Stimulated activated CD8-positive, alpha-beta memory T cell treated with anti-CD3 and anti-CD28 coated beads, Interleukin-7, amount 100 ng/mL, for 4 hours (primary cell): ENCODE data around the gene METRNL.
"Not testable (repeated sequence)": the region's sequence is repeated elsewhere in the genome, so short reads cannot be mapped to it uniquely, and the experiment has no call there.

Source experiments
- DNase-seq, 2 donors: peaks; one replicate each; pipeline ENCODE4 v3.0.0-alpha.2; 2020; ENCODE audit warnings: low read depth in 2 of 2

The METRNL gene

GRCh38 chr17:83079352-83079747 is at the start of gene METRNL:
TSS of gene METRNL (plus strand) at chr17:83079609. CDS start at chr17:83079816, 207 bp downstream.
- peak in 1 of 2 donors; percentile 62 for DNase-seq

- no peak for DNase-seq
Observed at GRCh38 chr17:83030432-83030831, 49.0 kb upstream of the METRNL start.

DNA sequence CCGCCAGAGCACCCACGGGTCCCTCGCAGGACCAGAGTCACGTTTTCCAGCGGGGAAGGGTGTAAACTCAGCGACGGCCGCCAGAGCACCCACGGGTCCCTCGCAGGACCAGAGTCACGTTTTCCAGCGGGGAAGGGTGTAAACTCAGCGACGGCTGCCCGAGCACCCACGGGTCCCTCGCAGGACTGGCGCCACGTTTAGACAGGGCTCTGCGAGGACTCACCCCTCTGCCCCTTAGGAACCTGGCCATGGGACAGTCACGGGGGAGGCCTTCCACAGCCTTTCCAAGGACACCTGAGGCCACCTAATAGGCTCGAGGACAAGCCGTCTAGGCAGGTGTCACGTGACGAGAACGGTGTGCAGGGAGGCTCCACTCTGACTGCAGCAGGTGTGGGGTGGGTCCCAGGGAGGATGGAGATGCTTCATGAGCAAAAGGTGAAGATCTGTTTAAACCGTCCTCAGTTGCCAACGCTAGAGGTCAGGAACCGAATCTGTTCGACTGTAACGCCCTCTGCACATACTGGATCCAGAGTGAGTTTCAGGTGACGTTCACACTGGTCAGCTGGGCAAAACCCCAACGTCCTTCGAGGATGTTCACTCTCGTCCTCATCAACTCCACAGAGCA is 48.0 kb upstream of the METRNL start:
- DNase-seq = no peak

DNA sequence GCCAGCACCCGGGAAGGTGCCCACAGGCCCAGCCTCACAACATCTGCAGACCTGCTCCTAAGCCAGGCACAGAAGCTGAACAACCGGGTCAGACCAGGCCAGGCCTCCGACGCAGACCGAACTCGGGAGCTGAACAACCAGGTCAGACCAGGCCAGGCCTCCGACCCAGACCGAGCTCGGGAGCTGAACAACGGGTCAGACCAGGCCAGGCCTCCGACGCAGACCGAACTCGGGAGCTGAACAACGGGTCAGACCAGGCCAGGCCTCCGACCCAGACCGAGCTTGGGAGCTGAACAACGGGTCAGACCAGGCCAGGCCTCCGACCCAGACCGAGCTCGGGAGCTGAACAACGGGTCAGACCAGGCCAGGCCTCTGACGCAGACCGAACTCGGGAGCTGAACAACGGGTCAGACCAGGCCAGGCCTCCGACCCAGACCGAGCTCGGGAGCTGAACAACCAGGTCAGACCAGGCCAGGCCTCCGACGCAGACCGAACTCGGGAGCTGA is 47.4 kb upstream of the METRNL start:
- not testable (repeated sequence) for DNase-seq

- no peak for DNase-seq
Observed at GRCh38 chr17:83032781-83033180, 46.6 kb upstream of the METRNL start.

- DNase-seq = no peak
Observed at GRCh38 chr17:83034525-83034924, 44.9 kb upstream of the METRNL start.

- no peak for DNase-seq
Observed at GRCh38 chr17:83035722-83036121, 43.7 kb upstream of the METRNL start.

DNA sequence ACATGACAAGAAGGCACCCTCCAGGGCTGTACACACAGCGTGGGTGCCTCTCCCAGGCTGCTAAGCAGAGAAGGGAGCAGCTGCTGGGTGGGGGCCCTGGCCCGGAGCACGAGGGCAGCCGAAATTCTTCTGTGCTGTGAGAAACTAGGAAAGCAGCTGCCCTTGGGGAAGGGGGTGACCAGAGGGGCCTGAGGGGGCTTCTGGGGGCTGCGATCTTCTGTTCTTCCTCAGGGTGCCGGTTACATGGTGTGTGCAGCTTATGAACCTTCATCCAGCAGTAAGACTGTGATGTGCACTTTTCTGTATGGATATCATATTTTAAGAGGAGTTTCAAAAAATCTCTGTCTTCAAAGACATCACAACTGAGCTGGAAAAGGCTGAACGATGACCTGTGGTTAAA is 43.2 kb upstream of the METRNL start:
- no peak for DNase-seq

GRCh38 chr17:83036666-83037065 is 42.7 kb upstream of the METRNL start:
- DNase-seq = no peak

DNA sequence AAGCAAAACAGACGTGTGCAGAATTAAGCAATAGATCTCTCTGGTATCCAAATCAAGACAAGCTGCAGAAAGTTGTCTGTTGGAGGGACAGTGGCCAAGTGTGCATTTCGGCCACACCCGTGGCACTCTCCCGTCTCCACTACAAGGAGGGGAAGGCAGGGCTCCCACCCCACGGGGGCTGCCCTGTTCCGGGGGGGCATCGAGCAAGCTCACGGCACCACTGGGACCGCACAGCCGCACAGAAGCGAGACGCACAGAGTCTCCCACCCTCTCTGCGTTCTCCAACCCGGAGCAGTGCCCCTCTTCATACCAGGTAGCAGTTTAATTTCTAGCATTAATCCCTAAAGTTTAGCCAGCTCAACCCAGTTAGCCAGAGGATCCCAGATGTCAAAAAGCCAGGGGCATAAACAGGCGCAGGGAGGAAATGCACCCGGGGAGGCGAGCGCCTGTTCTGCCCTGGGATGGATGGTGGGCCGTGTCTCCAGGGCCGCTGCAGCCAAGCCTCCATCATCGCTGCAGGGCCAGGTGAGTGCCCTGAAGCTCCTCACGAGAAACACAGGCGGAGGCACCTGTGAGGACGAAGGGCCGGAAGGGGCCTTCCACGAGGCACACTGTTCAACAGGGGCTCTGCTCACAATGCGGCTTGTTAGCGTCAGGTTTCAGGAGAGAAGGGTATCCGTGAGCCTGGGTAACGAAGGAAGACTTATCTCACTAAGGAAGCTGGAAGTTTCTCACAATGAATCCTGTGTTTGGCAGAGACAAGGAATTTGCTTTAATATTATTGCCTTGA is 42.1 kb upstream of the METRNL start:
- no peak for DNase-seq

- DNase-seq = no peak
Observed at GRCh38 chr17:83037874-83038165, 41.6 kb upstream of the METRNL start.

DNA sequence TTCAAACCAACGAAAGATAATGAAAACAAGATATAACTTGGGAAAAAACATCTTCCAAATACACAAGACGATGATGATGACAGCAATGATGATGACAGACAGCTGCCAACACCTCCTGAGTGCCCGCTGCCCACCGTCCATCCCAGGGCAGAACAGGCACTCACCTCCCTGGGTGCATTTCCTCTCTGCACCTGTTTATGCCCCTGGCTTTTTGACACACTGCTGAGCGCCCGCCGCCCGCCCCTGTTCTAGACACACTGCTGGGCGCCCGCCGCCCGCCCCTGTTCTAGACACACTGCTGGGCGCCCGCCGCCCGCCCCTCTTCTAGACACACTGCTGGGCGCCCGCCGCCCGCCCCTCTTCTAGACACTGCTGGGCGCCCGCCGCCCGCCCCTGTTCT is 40.4 kb upstream of the METRNL start:
- not testable (repeated sequence) for DNase-seq

GRCh38 chr17:83041305-83041704 is 38.1 kb upstream of the METRNL start:
- no peak for DNase-seq

DNA sequence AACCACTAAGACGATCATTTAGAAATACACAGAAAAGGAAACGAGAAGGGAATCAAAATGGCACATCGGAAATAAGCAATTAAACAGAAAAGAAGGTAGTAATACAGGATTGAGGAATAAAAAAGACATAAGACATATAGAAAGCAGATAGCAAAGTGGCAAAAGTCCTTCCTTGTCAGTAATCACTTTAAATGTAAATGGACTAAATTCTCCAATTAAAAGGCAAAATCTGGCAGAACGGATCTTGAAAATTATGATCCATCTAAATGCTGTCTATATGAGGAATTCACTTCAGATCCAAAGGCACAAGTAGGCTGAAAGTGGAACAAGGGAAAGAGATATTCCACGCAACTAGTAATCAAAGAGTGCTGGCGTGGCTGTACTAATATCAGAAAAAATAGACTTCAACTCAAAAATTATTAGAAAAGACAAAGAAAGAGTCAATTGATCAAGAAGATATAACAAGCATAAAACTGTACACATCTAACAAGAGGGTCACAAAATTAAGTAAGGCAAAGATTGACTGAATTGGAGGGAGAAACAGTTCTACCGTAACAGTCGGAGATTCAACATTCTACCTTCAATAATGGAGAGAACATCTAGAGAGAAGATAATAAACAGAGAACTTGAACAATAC is 36.8 kb upstream of the METRNL start:
- DNase-seq = no peak

- not testable (repeated sequence) for DNase-seq
Observed at GRCh38 chr17:83044479-83044878, 34.9 kb upstream of the METRNL start.

GRCh38 chr17:83046448-83047181 is 32.8 kb upstream of the METRNL start:
- DNase-seq = no peak

- no peak for DNase-seq
Observed at GRCh38 chr17:83047182-83047478, 32.3 kb upstream of the METRNL start.

DNA sequence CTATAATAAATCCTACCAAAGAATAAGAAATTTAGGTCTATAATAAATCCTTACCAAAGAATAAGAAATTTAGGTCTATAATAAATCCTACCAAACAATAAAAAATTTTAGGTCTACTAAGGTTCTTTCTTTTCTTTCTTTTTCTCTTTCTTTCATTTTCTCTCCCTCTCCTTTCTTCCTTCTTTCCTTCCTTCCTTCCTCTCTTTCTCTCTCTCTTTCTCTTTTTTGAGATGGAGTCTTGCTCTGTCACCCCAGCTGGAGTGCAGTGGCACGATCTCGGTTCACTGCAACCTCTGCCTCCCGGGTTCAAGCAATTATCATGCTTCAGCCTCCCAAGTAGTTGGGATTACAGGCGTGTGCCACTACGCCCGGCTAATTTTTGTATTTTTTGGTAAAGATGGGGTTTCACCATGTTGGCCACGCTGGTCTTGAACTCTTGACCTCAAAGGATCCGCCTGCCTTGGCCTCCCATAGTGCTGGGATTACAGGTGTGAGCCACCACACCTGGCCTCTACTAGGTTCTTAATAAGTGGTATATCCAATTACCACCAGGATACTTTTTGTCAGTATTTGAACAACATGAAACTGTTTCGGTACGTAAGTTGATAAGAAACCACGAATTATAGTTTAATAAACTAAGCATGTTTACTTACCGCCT is 31.5 kb upstream of the METRNL start:
- not testable (repeated sequence) for DNase-seq

DNA sequence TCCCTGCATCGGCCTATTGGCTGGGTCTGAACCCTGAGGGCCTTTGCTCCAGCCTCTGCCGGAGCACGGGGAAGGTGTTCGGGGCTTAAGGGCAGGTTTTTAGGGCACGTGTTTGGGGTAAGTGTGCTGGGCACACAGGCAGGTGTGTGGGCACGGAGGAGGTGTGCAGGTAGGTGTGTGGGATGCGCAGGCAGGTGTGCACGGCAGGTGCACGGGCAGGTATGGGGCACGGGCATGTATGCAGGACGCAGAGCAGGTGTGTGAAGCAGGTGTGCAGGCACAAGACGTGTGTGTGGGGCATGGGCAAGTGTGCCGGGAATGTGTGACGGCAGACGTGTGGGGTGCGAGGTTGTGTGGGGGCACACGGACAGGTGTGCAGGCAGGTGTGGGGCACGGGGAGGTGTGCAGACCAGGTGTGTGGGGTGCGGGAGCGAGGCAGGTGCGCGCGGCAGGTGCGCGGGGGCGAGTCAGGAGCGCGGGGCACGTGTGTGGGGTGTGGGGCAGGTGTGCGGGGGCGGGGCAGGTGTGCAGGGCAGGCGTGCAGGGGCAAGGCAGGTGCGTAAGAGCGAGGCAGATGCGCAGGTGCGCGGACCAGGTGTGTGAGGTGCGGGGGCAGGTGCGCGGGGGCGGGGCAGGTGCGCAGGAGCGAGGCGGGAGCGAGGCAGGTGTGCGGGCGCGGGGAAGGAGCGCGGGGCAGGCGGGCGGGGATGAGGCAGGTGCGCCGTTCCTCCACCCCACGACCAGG is 28.6 kb upstream of the METRNL start:
- peak in 1 of 2 donors; percentile 12 for DNase-seq

- DNase-seq = peak; percentile 93 to 96
Observed at GRCh38 chr17:83051396-83052240, 27.8 kb upstream of the METRNL start.
